ENCODE data around the gene DENND1A. TPM values are rescaled to one million over a fixed set of nuclear protein-coding genes. Genes with fewer than 3 reads are reported as not detected.

The DENND1A gene
- total RNA-seq, 1 donor from 2014 or later = 48.1 TPM

DNA sequence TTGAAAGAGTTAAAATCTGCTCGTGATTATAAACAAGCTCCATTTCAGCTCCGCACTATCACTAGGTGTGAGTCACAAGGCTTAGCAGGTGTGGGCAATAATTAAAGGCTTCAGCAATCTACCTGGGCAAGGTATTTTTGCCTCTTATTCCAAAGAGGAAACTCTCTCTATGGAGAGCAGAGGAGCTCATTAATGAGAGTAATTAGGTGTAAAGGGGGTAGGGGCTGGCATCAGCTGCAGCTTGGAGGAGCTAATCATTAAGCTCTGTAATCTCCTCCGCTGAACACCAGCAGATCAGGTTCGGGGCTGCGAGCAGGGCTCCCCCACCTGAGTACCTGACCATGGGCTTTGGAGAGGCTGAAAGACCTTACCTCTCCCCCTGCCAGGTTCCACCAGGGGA is 444.7 kb downstream of the DENND1A start:
- no peak overlapping the region for H2AFZ ChIP-seq (replicated peaks)
- H3K27me3 Mint-ChIP-seq (ENCODE audit: insufficient read depth, low read depth) = peaks cover 11% of the 10 kb centered on the region
- peaks cover 42% of the 10 kb centered on the region for H3K4me1 Mint-ChIP-seq

GRCh38 chr9:123484130-123484529 is 445.8 kb downstream of the DENND1A start:
- H3K4me1 Mint-ChIP-seq = peaks cover 37% of the 10 kb centered on the region

More for the DNA sequence above, 444.7 kb downstream of the DENND1A start:
- Mint-ChIP-seq H3K36me3 (no peaks in the 10 kb centered on the region), H3K4me3 (no peak overlapping the region), H3K27ac (no peak overlapping the region), H3K9me3 (no peaks in the 10 kb centered on the region)
- Histone ChIP-seq H3K4me3 (no peak overlapping the region), H3K9me3 (ENCODE audit: low read depth) (no peaks in the 10 kb centered on the region), H3K4me2 (no peak overlapping the region), H3K27me3 (peaks cover 8% of the 10 kb centered on the region), H3K4me1 (peaks cover 40% of the 10 kb centered on the region), H3K36me3 (no peaks in the 10 kb centered on the region), H3K79me2 (ENCODE audit: low read depth) (no peaks in the 10 kb centered on the region), H3K9ac (no peak overlapping the region), H4K20me1 (ENCODE audit: low read depth) (peaks cover 41% of the 10 kb centered on the region), H3K27ac (no peak overlapping the region), H3F3A (ENCODE audit: low read depth) (peaks cover 26% of the 10 kb centered on the region)
- peak; percentile 44 for DNase-seq (ENCODE audit: low spot score)
- TF ChIP-seq, protein P1, sequence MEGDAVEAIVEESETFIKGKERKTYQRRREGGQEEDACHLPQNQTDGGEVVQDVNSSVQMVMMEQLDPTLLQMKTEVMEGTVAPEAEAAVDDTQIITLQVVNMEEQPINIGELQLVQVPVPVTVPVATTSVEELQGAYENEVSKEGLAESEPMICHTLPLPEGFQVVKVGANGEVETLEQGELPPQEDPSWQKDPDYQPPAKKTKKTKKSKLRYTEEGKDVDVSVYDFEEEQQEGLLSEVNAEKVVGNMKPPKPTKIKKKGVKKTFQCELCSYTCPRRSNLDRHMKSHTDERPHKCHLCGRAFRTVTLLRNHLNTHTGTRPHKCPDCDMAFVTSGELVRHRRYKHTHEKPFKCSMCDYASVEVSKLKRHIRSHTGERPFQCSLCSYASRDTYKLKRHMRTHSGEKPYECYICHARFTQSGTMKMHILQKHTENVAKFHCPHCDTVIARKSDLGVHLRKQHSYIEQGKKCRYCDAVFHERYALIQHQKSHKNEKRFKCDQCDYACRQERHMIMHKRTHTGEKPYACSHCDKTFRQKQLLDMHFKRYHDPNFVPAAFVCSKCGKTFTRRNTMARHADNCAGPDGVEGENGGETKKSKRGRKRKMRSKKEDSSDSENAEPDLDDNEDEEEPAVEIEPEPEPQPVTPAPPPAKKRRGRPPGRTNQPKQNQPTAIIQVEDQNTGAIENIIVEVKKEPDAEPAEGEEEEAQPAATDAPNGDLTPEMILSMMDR (IDR thresholded peaks at IDR 0.05) = no peak
- TF ChIP-seq EZH2phosphoT487 (IDR thresholded peaks at IDR 0.05) = no peak
- no peak for TF ChIP-seq EZH2 (IDR thresholded peaks at IDR 0.05)

GRCh38 chr9:123483191-123483803 is 446.6 kb downstream of the DENND1A start:
- H3K27me3 ChIP-seq = no peaks in the 10 kb centered on the region
- no peak overlapping the region for H3K27ac Mint-ChIP-seq
- H3K27ac ChIP-seq = no peak overlapping the region
- H3K4me1 Mint-ChIP-seq = peaks cover 29% of the 10 kb centered on the region
- H3K9ac ChIP-seq = no peak overlapping the region
- H3K4me1 ChIP-seq = peaks cover 34% of the 10 kb centered on the region
- H3K36me3 ChIP-seq = no peaks in the 10 kb centered on the region
- H3K79me2 ChIP-seq (ENCODE audit: low read depth) = no peaks in the 10 kb centered on the region
- no peaks in the 10 kb centered on the region for H3K36me3 Mint-ChIP-seq
- H4K20me1 ChIP-seq (ENCODE audit: low read depth) = peaks cover 31% of the 10 kb centered on the region
- no peak overlapping the region for H2AFZ ChIP-seq (replicated peaks)
- DNase-seq (ENCODE audit: low spot score) = no peak
- peaks cover 8% of the 10 kb centered on the region for H3F3A ChIP-seq (ENCODE audit: low read depth)
- H3K4me3 ChIP-seq = no peak overlapping the region
- no peaks in the 10 kb centered on the region for H3K9me3 ChIP-seq (ENCODE audit: low read depth)
- no peaks in the 10 kb centered on the region for H3K9me3 Mint-ChIP-seq
- no peak overlapping the region for H3K4me2 ChIP-seq
- peaks cover 11% of the 10 kb centered on the region for H3K27me3 Mint-ChIP-seq (ENCODE audit: insufficient read depth, low read depth)
- H3K4me3 Mint-ChIP-seq = no peak overlapping the region
- TF ChIP-seq EZH2phosphoT487 (IDR thresholded peaks at IDR 0.05) = no peak
- TF ChIP-seq EZH2 (IDR thresholded peaks at IDR 0.05) = no peak
- TF ChIP-seq, protein P1 (IDR thresholded peaks at IDR 0.05) = no peak

More at GRCh38 chr9:123484130-123484529, 445.8 kb downstream of the DENND1A start:
- H2AFZ ChIP-seq (replicated peaks) = no peak overlapping the region
- no peak overlapping the region for H3K4me3 Mint-ChIP-seq
- no peaks in the 10 kb centered on the region for H3K27me3 ChIP-seq
- peaks cover 40% of the 10 kb centered on the region for H4K20me1 ChIP-seq (ENCODE audit: low read depth)
- H3K27ac ChIP-seq = no peak overlapping the region
- peaks cover 42% of the 10 kb centered on the region for H3K4me1 ChIP-seq
- H3K9me3 ChIP-seq (ENCODE audit: low read depth) = no peaks in the 10 kb centered on the region
- DNase-seq (ENCODE audit: low spot score) = no peak
- peaks cover 16% of the 10 kb centered on the region for H3F3A ChIP-seq (ENCODE audit: low read depth)
- H3K36me3 Mint-ChIP-seq = no peaks in the 10 kb centered on the region
- no peaks in the 10 kb centered on the region for H3K36me3 ChIP-seq
- no peak overlapping the region for H3K4me3 ChIP-seq
- no peak overlapping the region for H3K27ac Mint-ChIP-seq
- H3K4me2 ChIP-seq = no peak overlapping the region
- no peak overlapping the region for H3K9ac ChIP-seq
- no peaks in the 10 kb centered on the region for H3K79me2 ChIP-seq (ENCODE audit: low read depth)
- peaks cover 11% of the 10 kb centered on the region for H3K27me3 Mint-ChIP-seq (ENCODE audit: insufficient read depth, low read depth)
- no peaks in the 10 kb centered on the region for H3K9me3 Mint-ChIP-seq
- TF ChIP-seq EZH2 (IDR thresholded peaks at IDR 0.05) = no peak
- TF ChIP-seq, protein P1 (IDR thresholded peaks at IDR 0.05) = no peak
- no peak for TF ChIP-seq EZH2phosphoT487 (IDR thresholded peaks at IDR 0.05)
